Measurements from ENCODE around the gene FTO.

DNA sequence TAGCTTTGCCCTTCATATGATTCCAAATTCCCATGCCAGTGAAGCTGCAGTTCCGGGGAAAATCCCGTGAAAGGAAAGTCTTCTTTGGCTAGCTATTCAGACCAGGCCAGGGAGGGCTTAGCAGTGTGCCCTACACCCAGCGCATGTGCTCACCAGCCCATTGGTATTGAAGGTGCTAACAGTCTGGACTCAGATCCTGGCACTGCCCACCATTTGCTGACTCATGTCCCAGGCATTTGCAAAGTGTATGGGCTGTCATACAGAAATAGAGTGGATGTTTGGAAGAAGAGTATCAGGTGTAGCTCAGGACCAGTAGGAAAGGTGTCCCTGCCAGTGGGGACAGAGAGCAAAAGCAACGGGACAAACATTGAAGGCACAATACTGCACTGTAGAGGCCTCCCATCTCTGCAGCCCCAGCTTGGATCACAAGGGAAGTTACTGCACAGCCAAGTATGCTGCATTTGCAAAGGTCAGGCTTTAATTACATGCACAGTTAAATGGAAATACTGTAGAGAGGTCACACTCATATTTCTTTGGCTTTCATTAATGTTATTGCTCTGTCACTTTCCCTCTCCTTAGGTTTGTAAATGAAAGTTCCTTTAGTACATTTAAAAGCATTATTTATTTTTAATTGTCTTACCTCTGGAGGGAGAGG, 362.6 kb downstream of the FTO start:
- TF ChIP-seq GATA2 (IDR thresholded peaks at IDR 0.05; ENCODE audit: low read depth, low read length) = no peak
- TF ChIP-seq GATA3 (IDR thresholded peaks at IDR 0.05; ENCODE audit: low read depth, low read length) = no peak
